BJ (cell line): Measurements from ENCODE around the gene KCNT2. TPM values are rescaled to one million over a fixed set of nuclear protein-coding genes. Genes with fewer than 3 reads are reported as not detected.

ENCODE experiments used
- CTCF ChIA-PET: fragments of 350-600 bp; formaldehyde crosslinking; extraction: SDS; loops from one replicate; lab custom pipeline; 2021; ENCODE audit warnings: antibody characterized with exemption, inconsistent platforms; lab: Yijun Ruan, JAX
- POLR2A ChIA-PET: fragments of 300-600 bp; sonication (Branson Sonifier 250); formaldehyde crosslinking; extraction: SDS; loops from one replicate; lab custom pipeline; 2021; ENCODE audit warnings: antibody characterized with exemption; lab: Charles Lee
- DNase-seq: peaks from one replicate; pipeline ENCODE4 v3.0.0-alpha.2; 2011; ENCODE audit warnings: low read depth
- H3K27me3 ChIP-seq: 2 replicates; pipeline ENCODE4 v1.6.0; 2011; ENCODE audit warnings: low read length; ENCODE audit not compliant: control insufficient read depth, insufficient read depth
- H3K36me3 ChIP-seq: 2 replicates; pipeline ENCODE4 v1.5.1; 2011; ENCODE audit warnings: low read length; ENCODE audit not compliant: control insufficient read depth, insufficient read depth
- H3K4me3 ChIP-seq: 2 replicates; pipeline ENCODE4 v1.5.1; 2011; ENCODE audit warnings: low read depth, mild to moderate bottlenecking, control low read depth, low read length
- CTCF ChIP-seq: IDR thresholded peaks from 2 replicates; pipeline ENCODE4 v1.5.1; 2011; ENCODE audit warnings: low read depth, mild to moderate bottlenecking, control low read depth, inconsistent platforms, low read length, moderate library complexity; ENCODE audit not compliant: insufficient read depth
- polyA plus RNA-seq: library from polyadenylated mRNA; depleted of rRNA; stranded (reverse); fragments of >200 nt; gene quantifications from 2 replicates; pipeline ENCODE4 v1.2.3, GENCODE V29; 2011

The KCNT2 gene
- polyA plus RNA-seq, 1 experiment: 0.66 TPM

DNA sequence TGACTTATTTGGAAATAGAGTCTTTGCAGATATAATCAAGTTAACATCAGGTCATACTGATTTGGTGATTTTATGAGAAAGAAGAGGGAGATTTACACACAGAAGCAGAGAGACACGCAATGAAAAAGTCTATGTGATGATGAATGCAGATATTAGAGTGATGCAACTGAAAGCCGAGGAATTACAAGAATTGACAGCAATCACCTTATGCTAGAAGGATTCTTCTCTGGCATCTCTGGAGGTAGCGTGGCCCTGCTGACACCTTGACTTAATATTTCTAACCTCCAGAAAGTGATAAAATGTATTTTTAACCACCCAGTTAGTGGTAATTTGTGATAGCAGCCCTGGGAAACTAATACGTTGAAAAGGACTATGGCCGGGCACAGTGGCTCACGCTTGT lies 29.4 kb upstream of the KCNT2 start:
- Histone ChIP-seq H3K36me3 (no peaks in the 10 kb centered on the region), H3K27me3 (no peaks in the 10 kb centered on the region), H3K4me3 (no peak overlapping the region)
- no peak for TF ChIP-seq CTCF
- POLR2A ChIA-PET: no interaction called here
- CTCF ChIA-PET: no interaction called here
- no peak for DNase-seq

DNA sequence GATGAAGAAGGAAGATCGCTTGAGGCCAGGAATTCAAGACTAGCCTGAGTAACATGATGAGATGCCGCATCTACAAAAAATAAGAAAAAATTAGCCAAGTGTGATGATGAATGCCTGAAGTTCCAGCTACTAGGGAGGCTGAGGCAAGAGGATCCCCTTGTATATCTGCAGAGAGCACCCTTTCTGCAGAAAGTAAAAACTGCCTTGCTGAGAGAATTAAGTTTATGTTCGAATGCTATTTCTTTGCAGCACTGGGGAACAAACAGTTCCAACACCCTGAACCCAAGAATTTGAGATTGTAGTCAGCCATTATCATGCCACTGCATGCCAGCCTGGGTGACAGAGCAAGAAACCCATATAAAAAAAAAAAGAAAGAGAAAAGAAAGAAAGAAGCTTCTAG lies 20.6 kb upstream of the KCNT2 start:
- POLR2A ChIA-PET: no interaction called here
- H3K4me3 ChIP-seq: no peak overlapping the region
- no peaks in the 10 kb centered on the region for H3K36me3 ChIP-seq
- H3K27me3 ChIP-seq: no peaks in the 10 kb centered on the region
- no peak for DNase-seq
- no peak for TF ChIP-seq CTCF
- CTCF ChIA-PET: no interaction called here

DNA sequence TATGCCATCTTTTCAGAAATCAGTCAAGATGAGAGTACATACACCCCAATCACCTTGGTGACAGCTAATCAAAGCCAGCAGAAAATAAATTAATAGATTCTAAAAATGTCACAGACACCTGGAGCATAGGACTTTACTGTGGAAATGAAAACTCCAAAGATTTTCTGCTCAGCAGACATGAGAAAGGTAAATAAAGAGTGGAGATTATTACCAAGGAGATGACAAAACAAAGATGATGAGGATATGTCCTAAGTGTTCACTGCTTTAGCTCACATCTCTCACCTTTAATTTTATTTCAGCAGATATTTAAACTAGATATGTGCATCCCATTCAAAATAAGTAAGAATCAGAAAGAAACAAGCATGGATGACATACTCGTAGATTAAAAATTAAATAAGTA lies 14.8 kb upstream of the KCNT2 start:
- H3K4me3 ChIP-seq: no peak overlapping the region
- H3K27me3 ChIP-seq: no peaks in the 10 kb centered on the region
- no peak for DNase-seq
- H3K36me3 ChIP-seq: no peaks in the 10 kb centered on the region
- CTCF ChIA-PET: no interaction called here
- no peak for TF ChIP-seq CTCF
- POLR2A ChIA-PET: no interaction called here

DNA sequence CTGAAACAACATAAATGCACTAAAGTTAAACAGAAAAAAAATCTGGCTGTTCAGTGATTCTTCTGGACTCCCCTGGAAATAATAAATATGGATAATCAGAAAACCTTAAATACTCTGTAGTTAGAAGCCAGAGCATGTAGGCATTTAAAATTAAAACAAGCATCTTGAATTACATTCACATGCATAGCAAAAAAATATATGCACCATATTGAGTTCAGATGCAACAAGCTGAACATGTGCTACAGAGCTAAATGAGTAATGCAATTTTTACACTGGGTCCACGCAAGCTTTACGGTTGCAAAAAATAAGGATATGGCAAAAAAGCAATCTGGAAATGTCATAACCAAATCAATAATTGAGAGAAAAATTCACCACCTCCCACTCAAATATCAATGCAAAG lies 11.5 kb upstream of the KCNT2 start:
- ChIA-PET CTCF (no interaction called here), POLR2A (no interaction called here)
- Histone ChIP-seq H3K36me3 (no peaks in the 10 kb centered on the region), H3K4me3 (no peak overlapping the region), H3K27me3 (no peaks in the 10 kb centered on the region)
- DNase-seq: no peak
- TF ChIP-seq CTCF: no peak

DNA sequence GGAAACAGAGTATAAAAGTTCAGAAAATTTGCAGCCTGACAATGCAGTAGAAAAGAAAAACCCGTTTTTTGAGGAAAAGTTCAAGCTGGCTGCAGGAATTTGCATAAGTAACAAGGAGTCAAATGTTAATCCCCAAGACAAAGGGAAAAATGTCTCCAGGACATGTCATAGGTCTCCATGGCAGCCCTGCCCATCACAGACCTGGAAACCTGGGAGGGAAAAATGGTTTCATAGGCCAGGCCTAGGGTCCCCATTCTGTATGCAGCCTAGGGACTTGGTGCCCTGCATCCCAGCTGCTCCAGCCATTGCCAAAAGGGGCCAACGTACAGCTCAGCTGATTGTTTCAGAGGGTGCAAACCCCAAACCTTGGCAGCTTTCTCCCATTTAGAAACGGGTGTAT lies 3.6 kb upstream of the KCNT2 start:
- no peaks in the 10 kb centered on the region for H3K36me3 ChIP-seq
- POLR2A ChIA-PET: no interaction called here
- DNase-seq: no peak
- no peaks in the 10 kb centered on the region for H3K27me3 ChIP-seq
- CTCF ChIA-PET: no interaction called here
- H3K4me3 ChIP-seq: no peak overlapping the region
- no peak for TF ChIP-seq CTCF
